DOHH2 (cell line): ENCODE data around the gene ZSCAN30.
A peak's percentile ranks its signal among the peaks of the same experiment; 100 is the strongest.

ENCODE experiments used
- H3F3A ChIP-seq: fragments of 200-600 bp; sonication (generic), shearing (Covaris generic); 2 replicates; pipeline ENCODE4 v1.6.0; 2016; ENCODE audit warnings: antibody characterized with exemption, mild to moderate bottlenecking; ENCODE audit not compliant: control insufficient read depth, insufficient read depth
- H3K27ac ChIP-seq: fragments of 200-600 bp; sonication (generic); 2 replicates; pipeline ENCODE4 v1.5.1; 2014; ENCODE audit warnings: low read depth, mild to moderate bottlenecking, low read length, moderate library complexity
- H3K27me3 ChIP-seq: fragments of 200-600 bp; sonication (generic); 2 replicates; pipeline ENCODE4 v1.6.1; 2014; ENCODE audit warnings: mild to moderate bottlenecking, low read length, mixed read lengths; ENCODE audit not compliant: control insufficient read depth
- H3K36me3 ChIP-seq: fragments of 200-600 bp; sonication (generic); 2 replicates; pipeline ENCODE4 v1.6.1; 2014; ENCODE audit warnings: mild to moderate bottlenecking, low read length, moderate library complexity, mixed read lengths; ENCODE audit not compliant: control insufficient read depth
- H3K4me1 ChIP-seq: fragments of 200-600 bp; sonication (generic); 2 replicates; pipeline ENCODE4 v1.6.1; 2014; ENCODE audit warnings: mild to moderate bottlenecking, low read length, mixed read lengths; ENCODE audit not compliant: control insufficient read depth
- H3K4me2 ChIP-seq: fragments of 200-600 bp; sonication (generic); 2 replicates; pipeline ENCODE4 v1.6.0; 2014; ENCODE audit warnings: mild to moderate bottlenecking, low read length, moderate library complexity
- H3K4me3 ChIP-seq: fragments of 200-600 bp; sonication (generic); 2 replicates; pipeline ENCODE4 v1.5.1; 2014; ENCODE audit warnings: mild to moderate bottlenecking, low read length, mixed read lengths
- H3K79me2 ChIP-seq: fragments of 200-600 bp; sonication (generic); 2 replicates; pipeline ENCODE4 v1.6.1; 2014; ENCODE audit warnings: mild to moderate bottlenecking, low read length, mixed read lengths; ENCODE audit not compliant: control insufficient read depth
- H3K9me2 ChIP-seq: fragments of 200-600 bp; sonication (generic); replicated peaks from 2 replicates; pipeline ENCODE4 v1.6.1; 2014; ENCODE audit warnings: mild to moderate bottlenecking, low read length, mixed read lengths; ENCODE audit not compliant: control insufficient read depth
- H3K9me3 ChIP-seq: fragments of 200-600 bp; sonication (generic); 2 replicates; pipeline ENCODE4 v1.6.1; 2014; ENCODE audit warnings: antibody characterized with exemption, low read length, mixed read lengths; ENCODE audit not compliant: control insufficient read depth, insufficient read depth
- H4K20me1 ChIP-seq: fragments of 200-600 bp; sonication (generic); 2 replicates; pipeline ENCODE4 v1.6.0; 2014; ENCODE audit warnings: low read depth, mild to moderate bottlenecking, antibody characterized with exemption, low read length, moderate library complexity; ENCODE audit not compliant: control insufficient read depth, insufficient read depth
- EZH2phosphoT487 ChIP-seq: fragments of 200-600 bp; sonication (generic); IDR thresholded peaks from 2 replicates; pipeline ENCODE4 v1.6.1; 2017; ENCODE audit warnings: borderline replicate concordance, mild to moderate bottlenecking, antibody characterized with exemption, low read length, moderate library complexity, mixed read lengths
- TF ChIP-seq, protein P1 (sequence below): fragments of 200-600 bp; sonication (generic); IDR thresholded peaks from one replicate; pipeline ENCODE4 v1.5.1; 2014; ENCODE audit warnings: antibody characterized with exemption, mild to moderate bottlenecking, low read depth, low read length; ENCODE audit not compliant: poor library complexity, severe bottlenecking

ZSCAN30 gene

GRCh38 chr18:35241448-35241804 is 48.6 kb downstream of the ZSCAN30 start:
- no peaks in the 10 kb centered on the region; the same call in 1 of the 2 replicates for H3F3A ChIP-seq
- peak overlapping the region; percentile 70 for H3K27ac ChIP-seq
- peaks cover 31% of the 10 kb centered on the region for H3K79me2 ChIP-seq

GRCh38 chr18:35240664-35241447 is 49.2 kb downstream of the ZSCAN30 start, which contains the start of gene ZNF397:
Gene ZNF397, plus strand, starts transcription at chr18:35241034. Its CDS starts 1,437 bp downstream, at chr18:35242471.
- H3K27me3 ChIP-seq, result no peaks in the 10 kb centered on the region
- TF ChIP-seq, protein P1, sequence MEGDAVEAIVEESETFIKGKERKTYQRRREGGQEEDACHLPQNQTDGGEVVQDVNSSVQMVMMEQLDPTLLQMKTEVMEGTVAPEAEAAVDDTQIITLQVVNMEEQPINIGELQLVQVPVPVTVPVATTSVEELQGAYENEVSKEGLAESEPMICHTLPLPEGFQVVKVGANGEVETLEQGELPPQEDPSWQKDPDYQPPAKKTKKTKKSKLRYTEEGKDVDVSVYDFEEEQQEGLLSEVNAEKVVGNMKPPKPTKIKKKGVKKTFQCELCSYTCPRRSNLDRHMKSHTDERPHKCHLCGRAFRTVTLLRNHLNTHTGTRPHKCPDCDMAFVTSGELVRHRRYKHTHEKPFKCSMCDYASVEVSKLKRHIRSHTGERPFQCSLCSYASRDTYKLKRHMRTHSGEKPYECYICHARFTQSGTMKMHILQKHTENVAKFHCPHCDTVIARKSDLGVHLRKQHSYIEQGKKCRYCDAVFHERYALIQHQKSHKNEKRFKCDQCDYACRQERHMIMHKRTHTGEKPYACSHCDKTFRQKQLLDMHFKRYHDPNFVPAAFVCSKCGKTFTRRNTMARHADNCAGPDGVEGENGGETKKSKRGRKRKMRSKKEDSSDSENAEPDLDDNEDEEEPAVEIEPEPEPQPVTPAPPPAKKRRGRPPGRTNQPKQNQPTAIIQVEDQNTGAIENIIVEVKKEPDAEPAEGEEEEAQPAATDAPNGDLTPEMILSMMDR, result no peak
- TF ChIP-seq EZH2phosphoT487, result no peak

More at GRCh38 chr18:35241448-35241804, 48.6 kb downstream of the ZSCAN30 start:
- peaks cover 19% of the 10 kb centered on the region for H3K4me1 ChIP-seq
- H3K9me2 ChIP-seq, result no peaks in the 10 kb centered on the region
- peaks cover 40% of the 10 kb centered on the region for H3K9me3 ChIP-seq
- no peaks in the 10 kb centered on the region for H4K20me1 ChIP-seq
- peak overlapping the region; percentile 67 for H3K4me3 ChIP-seq
- H3K36me3 ChIP-seq, result peaks cover 46% of the 10 kb centered on the region
- no peaks in the 10 kb centered on the region for H3K27me3 ChIP-seq
- peak overlapping the region; percentile 68 for H3K4me2 ChIP-seq
- TF ChIP-seq, protein P1, result no peak
- TF ChIP-seq EZH2phosphoT487, result no peak

GRCh38 chr18:35239314-35239713 is 50.7 kb downstream of the ZSCAN30 start:
- Histone ChIP-seq H3K36me3 (peaks cover 24% of the 10 kb centered on the region), H3K27ac (no peak overlapping the region), H3K4me3 (no peak overlapping the region), H3K4me2 (no peak overlapping the region), H3K79me2 (peaks cover 31% of the 10 kb centered on the region), H3F3A (no peaks in the 10 kb centered on the region), H3K9me3 (peaks cover 21% of the 10 kb centered on the region), H3K4me1 (peaks cover 19% of the 10 kb centered on the region), H3K27me3 (no peaks in the 10 kb centered on the region), H3K9me2 (no peaks in the 10 kb centered on the region), H4K20me1 (no peaks in the 10 kb centered on the region)
- TF ChIP-seq EZH2phosphoT487, result no peak
- TF ChIP-seq, protein P1, result no peak

More at GRCh38 chr18:35240664-35241447, 49.2 kb downstream of the ZSCAN30 start, which contains the start of gene ZNF397:
- peak within 1 kb of the TSS; percentile 70 for H3K27ac ChIP-seq
- H4K20me1 ChIP-seq, result no peaks in the 10 kb centered on the region
- peak within 1 kb of the TSS; percentile 68 for H3K4me2 ChIP-seq
- peaks cover 19% of the 10 kb centered on the region for H3K4me1 ChIP-seq
- peaks cover 40% of the 10 kb centered on the region for H3K36me3 ChIP-seq
- H3F3A ChIP-seq, result no peaks in the 10 kb centered on the region; the same call in 1 of the 2 replicates
- H3K79me2 ChIP-seq, result peaks cover 31% of the 10 kb centered on the region
- no peaks in the 10 kb centered on the region for H3K9me2 ChIP-seq
- peaks cover 34% of the 10 kb centered on the region for H3K9me3 ChIP-seq
- peak within 1 kb of the TSS; percentile 67 for H3K4me3 ChIP-seq
